Hepatic stellate cell (primary cell): ENCODE results near the gene ZNF385D.
"Not testable (repeated sequence)": the region's sequence is repeated elsewhere in the genome, so short reads cannot be mapped to it uniquely, and the experiment has no call there.

Experiments used
- DNase-seq: peaks from one replicate; pipeline ENCODE4 v3.0.0; 2011; ENCODE audit warnings: low spot score

ZNF385D gene

DNA sequence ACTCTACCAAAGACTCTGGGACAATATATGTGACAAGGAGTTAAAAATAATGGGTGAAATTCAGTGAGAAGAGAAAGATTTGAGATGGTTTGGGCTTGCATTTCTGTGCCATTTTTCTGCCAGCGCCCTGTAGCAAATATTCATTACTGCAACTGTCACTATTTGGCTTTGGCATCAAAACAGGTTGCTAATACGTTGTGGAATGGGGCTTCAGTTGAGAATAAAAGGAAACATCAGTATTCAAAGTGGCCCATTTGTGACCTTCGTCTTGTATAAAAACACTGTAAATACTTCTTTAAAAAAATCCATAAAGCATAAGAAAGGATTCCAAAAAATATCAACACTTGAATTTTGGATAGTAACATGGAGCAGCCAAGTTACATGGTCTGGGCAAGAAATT is 309.2 kb downstream of the ZNF385D start:
- no peak for DNase-seq

GRCh38 chr3:21436835-21437234 is 314.2 kb downstream of the ZNF385D start:
- no peak for DNase-seq

DNA sequence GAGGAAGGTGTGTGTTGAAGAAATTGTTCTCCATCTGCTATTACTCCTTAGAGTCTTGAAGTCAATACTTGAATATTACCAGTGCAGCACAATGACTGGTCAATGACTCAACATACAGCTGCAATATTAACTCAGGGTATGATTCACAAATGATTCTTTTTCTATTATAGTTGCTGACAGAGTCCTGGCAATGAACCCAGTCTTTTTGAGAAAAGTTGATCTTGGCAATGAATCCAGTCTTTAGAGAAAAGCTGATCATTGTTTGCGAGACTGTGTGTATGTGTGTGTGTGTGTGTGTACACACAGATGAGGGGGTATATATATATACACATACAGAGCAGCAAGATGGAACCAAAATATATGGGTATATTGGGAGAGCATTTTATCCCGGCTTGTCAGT is 315.1 kb downstream of the ZNF385D start:
- peak; percentile 43 for DNase-seq

- no peak for DNase-seq
Measured at GRCh38 chr3:21434310-21434709, 316.7 kb downstream of the ZNF385D start.

GRCh38 chr3:21433751-21434150 is 317.3 kb downstream of the ZNF385D start:
- DNase-seq, result no peak

DNA sequence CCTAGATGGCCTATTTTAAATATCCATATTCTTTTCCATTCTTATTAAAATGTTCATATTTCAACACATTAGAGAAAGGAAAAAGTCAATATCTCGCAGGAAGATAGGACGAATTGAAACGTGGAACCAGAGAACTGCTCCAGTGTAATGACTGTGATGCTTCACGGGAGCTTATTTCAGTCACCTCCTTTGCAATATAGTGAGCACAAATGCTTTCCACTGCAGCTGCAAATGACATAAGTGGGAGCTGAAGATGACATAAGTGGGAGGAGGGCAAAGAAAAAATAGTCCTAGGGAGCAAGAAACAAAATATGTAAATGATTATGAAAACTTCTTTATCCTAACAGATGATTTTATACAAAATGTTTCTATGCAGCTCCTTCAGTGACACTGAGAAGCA is 324.1 kb downstream of the ZNF385D start:
- no peak for DNase-seq

DNA sequence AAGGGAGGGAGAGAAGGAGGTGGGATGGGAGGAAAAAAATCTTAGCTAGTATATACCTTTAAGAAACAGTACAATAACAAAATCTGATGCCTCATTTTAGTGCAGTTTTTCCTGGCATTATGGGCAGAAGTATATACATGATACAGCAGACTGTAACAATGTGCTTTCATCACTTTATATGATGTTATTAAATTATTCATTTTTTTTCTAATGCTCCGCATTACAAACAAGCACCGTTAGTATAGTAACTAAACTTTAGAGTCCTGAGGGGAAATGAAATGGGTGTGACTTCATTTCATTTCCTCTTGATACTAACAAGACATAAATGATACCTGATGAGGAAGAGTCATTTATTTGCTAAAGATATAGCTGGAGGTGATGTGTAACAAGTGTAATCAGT is 325.3 kb downstream of the ZNF385D start:
- DNase-seq, result no peak

DNA sequence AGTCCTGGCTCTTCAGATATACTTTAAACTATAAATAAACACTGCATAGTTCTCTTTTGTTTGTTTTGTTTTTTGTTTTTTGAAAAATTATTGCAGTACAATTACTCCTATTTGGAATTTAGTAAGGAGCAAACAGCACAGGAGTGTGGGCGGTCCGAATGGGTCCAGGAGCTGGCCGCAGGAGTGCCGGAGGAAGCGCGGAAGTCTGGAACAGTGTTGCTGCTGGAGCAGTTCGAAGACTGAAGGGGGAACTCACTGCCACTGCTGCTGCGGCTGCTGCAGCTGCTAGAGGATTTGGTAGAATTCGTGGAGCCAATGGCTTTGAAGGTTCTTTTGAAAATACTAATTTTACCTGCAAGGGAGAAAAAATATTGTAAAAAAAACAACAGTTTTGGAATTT is 329.9 kb downstream of the ZNF385D start:
- DNase-seq, result no peak

GRCh38 chr3:21417991-21418390 is 333.0 kb downstream of the ZNF385D start:
- no peak for DNase-seq

DNA sequence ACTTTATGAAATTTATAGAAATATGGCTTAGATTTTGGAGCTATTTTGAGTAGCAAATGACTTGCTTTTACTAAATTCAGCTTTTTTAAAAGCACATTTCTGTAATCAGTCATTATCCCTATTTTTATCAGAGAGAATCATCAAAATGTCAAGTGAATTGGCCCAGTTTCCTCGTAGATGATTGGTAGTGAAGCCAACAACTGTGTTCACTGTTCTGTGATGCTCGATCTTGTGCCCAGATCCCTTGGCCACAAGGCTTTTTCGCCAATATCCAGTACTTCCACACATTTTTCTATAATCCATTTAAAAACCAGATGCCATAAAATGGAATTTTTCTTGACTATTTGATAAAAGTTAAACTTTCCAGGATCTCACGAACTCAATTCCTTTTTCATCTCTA is 336.5 kb downstream of the ZNF385D start:
- DNase-seq, result no peak

DNA sequence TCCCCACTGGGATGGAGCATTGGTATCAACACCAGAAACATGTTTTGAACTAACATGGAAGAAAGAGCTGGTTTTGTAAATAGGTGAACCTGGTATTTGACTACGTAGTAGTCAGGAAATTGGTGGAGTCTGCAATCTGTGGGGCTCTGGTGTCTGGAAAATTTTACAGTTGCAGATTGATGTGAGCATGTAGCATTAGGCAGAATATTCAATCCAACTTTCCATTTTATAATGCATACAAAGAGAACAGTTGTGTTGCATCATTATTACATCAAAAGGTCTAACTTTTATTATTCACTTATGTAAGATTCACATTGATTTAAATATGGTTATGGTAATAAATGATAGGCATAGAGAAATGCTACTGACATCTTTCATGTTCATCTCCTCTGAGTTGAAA is 340.0 kb downstream of the ZNF385D start:
- DNase-seq, result no peak

DNA sequence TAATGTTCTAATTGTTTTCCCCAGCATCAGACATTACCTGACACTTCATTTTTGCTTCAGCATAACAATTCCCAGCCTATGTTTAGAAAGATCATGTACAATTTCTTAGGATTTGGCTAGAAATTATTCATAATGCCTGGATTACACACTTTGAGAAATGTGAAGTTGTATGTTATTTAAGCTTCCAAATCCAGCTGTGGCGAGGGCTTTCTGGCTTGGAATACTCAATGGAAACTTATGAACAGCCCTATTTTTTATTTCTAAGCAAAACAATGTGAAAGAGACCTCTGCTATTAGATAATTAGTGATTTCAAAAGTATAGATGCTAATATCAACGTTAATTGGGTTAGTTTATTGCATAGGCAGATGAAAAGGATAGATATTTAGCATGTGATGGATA is 341.6 kb downstream of the ZNF385D start:
- no peak for DNase-seq

DNA sequence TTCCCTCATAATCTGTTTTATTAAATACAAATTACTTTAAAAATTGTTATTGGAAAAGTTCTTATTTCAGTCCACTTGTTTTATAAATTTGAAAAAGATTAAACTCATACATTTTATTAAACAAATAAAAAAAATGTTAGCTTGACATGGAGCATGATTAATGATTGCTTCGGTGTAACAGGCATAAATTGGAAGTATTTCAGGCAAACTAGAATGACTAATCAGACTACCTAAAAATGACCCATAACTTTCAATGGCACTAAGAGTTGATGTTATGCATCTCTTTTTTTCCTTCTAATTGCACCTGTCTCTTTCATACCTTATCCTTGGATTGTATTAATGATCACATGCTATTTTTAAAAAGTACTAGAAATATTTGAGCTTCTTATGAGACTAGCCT is 343.3 kb downstream of the ZNF385D start:
- DNase-seq, result no peak

DNA sequence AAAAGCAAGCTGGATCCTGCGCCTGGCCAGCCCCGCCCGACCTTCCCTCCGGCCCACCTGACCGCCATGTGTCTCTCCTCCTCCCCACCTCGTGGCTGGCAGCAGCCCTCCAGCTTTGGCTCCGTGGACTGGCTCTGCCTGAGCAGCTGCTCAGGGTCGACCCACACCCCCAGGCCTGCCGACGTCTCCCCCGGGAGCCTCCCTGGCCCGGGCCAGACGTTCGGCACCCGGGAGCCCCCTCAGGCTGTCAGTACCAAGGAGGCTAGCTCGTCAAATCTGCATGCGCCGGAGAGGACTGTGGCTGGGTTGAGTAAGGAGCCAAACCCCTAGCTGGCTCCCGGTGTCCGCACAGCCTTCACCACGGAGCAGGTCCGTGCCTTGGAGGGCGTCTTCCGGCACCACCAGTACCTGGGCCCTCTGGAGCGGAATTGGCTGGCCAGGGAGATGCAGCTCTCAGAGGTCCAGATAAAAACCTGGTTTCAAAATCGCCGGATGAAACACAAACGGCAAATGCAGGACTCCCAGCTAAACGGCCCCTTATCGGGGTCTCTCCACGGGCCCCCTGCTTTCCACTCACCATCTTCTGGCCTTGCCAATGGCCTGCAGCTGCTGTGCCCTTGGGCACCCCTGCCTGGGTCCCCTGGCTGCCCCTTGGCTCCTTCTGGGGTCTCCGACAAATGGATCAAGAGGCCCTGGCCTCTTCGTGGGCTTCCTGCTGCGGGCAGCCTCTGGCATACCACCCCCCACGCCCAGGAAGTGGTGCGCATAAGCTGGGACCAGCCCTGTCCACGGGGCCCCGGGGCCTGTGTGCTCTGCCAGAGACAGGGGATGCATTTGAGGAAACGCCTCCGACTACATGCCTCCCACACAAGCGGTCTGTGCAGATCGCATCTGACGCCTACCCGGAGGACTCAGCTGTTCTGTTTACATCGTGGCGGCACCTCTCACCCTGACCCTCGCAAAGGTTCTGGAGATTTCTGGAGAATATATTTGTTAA is 345.0 kb downstream of the ZNF385D start:
- DNase-seq, result no peak

DNA sequence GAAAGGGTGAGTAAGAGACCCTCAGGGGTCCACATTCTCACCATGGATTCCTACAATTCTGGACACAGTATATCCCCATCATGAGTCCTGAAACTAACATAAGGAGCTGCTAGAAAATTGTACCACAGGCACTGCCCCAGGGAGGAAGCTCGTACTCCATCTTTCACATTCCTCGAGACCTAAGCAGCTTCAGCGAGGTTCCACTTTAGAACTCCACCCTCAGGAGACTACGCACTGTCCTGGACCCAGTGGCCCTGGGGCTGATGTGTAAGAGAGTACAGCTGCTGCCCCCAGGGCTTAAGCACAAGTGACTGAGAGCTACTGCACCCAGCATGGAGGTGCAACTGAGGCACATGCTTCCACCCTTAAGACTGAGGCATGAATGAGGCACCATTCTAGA is 352.5 kb downstream of the ZNF385D start:
- DNase-seq, result no peak

DNA sequence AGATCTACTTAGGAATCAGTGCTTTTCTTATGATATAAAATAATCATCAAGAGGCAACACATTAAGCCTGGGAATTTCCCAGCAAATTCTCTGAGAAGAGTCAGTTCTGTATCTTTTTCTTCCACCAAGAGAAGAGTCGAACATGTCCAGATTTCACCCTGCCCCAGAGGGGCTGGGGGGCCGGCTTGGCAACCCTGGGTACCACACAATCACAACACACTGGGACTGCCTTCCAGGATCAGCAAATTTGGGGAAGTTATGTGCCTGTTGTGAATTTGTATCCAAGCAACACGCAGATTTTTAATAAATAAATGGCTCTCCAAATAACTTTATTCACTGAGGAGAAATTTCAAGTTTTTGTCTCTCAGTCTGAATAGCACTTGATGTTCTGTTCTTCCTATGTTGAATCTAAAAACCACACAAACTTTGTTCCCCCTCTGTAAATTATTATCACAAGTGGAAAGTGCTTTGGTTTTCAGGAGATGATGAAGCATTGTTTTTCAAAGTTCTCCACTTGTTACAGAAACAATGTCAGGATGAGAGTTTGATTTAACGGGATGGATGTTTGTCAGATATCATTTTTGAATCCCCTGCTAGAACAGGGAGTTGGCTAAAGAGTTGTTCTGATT is 357.2 kb downstream of the ZNF385D start:
- DNase-seq, result no peak

DNA sequence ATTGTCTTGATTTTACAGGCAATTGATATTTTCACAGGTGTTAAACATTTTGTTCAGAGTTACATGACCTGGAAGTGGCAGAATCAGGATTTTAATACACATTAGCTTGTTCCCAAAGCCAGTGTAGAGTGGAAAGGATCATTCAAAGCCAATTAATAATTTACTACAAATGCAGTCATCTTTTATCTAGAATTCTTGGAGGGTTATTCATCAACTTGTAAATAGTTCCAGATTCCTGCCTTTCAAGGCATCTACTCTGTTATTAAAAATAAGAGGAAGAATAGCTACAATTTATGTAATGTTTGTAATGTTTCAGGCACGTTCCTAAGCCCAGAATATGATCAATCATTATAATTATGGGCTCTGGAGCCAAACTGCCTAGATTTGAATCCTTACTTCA is 358.5 kb downstream of the ZNF385D start:
- peak; percentile 9 for DNase-seq

DNA sequence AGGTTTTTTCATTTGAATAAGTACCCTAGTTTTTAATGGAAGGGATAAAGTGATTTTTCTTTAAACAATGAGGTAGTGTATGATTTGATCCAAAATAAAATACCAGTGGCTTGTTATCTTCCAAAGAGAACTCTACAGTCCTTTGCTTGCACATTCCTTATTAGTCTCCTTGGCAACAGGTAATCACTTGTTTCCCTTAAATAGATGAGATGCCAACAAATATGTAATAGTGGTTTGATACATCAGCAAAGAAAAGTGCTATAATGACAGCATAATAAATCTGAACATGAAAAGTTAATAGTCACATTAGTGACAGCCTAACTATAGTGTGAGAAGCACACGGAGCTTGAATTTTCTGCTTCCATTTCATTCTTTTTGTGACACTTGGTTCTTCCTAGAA is 360.2 kb downstream of the ZNF385D start:
- peak; percentile 7 for DNase-seq

DNA sequence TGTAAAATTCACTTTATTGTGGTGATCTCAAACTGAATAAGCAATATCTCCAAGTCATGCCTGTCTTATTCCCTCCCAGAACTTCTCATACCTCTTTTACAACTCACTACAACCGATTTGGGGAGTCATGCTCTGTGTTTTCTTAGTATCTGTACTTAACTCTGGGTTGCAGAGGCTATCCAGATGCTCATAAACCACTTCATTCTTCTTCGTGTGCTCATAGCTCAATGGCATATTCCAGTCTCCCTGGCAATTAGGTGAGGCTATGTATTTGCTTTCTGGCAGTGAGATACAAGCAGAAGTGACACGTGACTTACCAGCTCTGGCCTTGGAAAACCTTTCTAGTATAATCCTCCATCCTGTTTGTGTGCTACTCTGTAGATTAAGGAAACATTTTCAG is 360.9 kb downstream of the ZNF385D start:
- DNase-seq, result peak; percentile 65

DNA sequence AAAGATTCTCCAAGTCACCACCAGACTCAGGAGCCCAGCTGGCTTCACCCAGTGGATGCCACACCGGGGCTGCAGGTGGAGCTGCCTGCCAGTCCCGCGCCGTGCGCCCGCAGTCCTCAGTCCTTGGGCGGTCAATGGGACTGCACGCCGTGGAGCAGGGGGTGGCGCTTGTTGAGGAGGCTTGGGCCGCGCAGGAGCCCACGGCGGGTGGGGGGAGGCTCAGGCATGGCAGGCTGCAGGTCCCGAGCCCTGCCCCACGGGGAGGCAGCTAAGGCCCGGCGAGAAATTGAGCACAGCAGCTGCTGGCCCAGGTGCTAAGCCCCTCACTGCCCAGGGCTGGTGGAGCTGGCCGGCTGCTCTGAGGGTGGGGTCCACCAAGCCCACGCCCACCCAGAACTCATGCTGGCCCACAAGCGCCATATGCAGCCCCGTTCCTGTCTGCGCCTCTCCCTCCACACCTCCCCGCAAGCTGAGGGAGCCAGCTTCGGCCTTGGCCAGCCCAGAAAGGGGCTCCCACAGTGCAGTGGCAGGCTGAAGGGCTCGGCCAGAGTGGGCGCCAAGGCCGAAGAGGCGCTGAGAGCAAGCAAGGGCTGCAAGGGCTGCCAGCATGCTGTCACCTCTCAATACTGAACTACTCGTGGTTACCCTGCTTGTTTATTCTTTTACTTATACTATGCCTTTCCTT is 363.7 kb downstream of the ZNF385D start:
- DNase-seq, result not testable (repeated sequence)

- not testable (repeated sequence) for DNase-seq
Measured at GRCh38 chr3:21378036-21378435, 373.0 kb downstream of the ZNF385D start.

- no peak for DNase-seq
Measured at GRCh38 chr3:21377071-21377769, 373.8 kb downstream of the ZNF385D start.
